ENCODE measurements around the gene SOX10.

The SOX10 gene

GRCh38 chr22:37943136-37943824 lies 41.1 kb downstream of the SOX10 start (continued):
- TF ChIP-seq PRDM4 (tag by site-specific recombination; IDR thresholded peaks at IDR 0.05) (peak; percentile 44; the same call in 1 of the 2 replicates), ZBTB20 (tag by site-specific recombination; IDR thresholded peaks at IDR 0.05) (no peak), ZNF837 (tag by site-specific recombination; IDR thresholded peaks at IDR 0.05) (no peak), ZNF350 (tag by site-specific recombination; IDR thresholded peaks at IDR 0.05) (no peak), ZNF423 (tag by site-specific recombination; IDR thresholded peaks at IDR 0.05) (no peak), SCRT1 (tag by site-specific recombination; IDR thresholded peaks at IDR 0.05; ENCODE audit: borderline replicate concordance) (peak; percentile 74; the same call in 1 of the 2 replicates), ZNF704 (tag by site-specific recombination; IDR thresholded peaks at IDR 0.05) (no peak), KLF1 (tag by site-specific recombination; IDR thresholded peaks at IDR 0.05) (no peak), ZNF677 (tag by site-specific recombination; IDR thresholded peaks at IDR 0.05) (no peak), ZNF121 (tag by site-specific recombination; IDR thresholded peaks at IDR 0.05) (no peak)
- TF ChIP-seq, protein P1, sequence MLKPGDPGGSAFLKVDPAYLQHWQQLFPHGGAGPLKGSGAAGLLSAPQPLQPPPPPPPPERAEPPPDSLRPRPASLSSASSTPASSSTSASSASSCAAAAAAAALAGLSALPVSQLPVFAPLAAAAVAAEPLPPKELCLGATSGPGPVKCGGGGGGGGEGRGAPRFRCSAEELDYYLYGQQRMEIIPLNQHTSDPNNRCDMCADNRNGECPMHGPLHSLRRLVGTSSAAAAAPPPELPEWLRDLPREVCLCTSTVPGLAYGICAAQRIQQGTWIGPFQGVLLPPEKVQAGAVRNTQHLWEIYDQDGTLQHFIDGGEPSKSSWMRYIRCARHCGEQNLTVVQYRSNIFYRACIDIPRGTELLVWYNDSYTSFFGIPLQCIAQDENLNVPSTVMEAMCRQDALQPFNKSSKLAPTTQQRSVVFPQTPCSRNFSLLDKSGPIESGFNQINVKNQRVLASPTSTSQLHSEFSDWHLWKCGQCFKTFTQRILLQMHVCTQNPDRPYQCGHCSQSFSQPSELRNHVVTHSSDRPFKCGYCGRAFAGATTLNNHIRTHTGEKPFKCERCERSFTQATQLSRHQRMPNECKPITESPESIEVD (tag by site-specific recombination; IDR thresholded peaks at IDR 0.05), result peak; percentile 69; the same call in 1 of the 2 replicates
- TF ChIP-seq, protein P2, sequence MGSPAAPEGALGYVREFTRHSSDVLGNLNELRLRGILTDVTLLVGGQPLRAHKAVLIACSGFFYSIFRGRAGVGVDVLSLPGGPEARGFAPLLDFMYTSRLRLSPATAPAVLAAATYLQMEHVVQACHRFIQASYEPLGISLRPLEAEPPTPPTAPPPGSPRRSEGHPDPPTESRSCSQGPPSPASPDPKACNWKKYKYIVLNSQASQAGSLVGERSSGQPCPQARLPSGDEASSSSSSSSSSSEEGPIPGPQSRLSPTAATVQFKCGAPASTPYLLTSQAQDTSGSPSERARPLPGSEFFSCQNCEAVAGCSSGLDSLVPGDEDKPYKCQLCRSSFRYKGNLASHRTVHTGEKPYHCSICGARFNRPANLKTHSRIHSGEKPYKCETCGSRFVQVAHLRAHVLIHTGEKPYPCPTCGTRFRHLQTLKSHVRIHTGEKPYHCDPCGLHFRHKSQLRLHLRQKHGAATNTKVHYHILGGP (tag by site-specific recombination; IDR thresholded peaks at IDR 0.05), result no peak

GRCh38 chr22:37942133-37942532 lies 42.2 kb downstream of the SOX10 start:
- ChIA-PET CTCF (interaction anchor here (1.1 kb wide), 1 partner anchor 8 kb away, joined by 5 read pairs; no protein-coding TSS in a partner anchor), POLR2A (interaction anchor here (0.6 to 1.1 kb wide), 2 partner anchors 119 to 334 kb away, joined by 3 read pairs; partner anchors contain the start of gene GALR3)
- H3K4me1 ChIP-seq (ENCODE audit: control insufficient read depth, insufficient read depth, low read length), result peaks cover 10% of the 10 kb centered on the region
- peaks cover 21 to 50% of the 10 kb centered on the region in 2 experiments for H3K36me3 ChIP-seq (ENCODE audit: control insufficient read depth in 2 of 2, insufficient read depth in 1 of 2, low read length in 2 of 2)
- no peaks in the 10 kb centered on the region for H3K9me3 ChIP-seq (ENCODE audit: control insufficient read depth, insufficient read depth, low read depth, low read length)
- H3K27ac ChIP-seq (ENCODE audit: extremely low read depth, low read depth, low read length), result no peak overlapping the region
- H3K4me3 ChIP-seq (ENCODE audit: low read depth, low read length), result no peak overlapping the region
- TF ChIP-seq, protein P3, sequence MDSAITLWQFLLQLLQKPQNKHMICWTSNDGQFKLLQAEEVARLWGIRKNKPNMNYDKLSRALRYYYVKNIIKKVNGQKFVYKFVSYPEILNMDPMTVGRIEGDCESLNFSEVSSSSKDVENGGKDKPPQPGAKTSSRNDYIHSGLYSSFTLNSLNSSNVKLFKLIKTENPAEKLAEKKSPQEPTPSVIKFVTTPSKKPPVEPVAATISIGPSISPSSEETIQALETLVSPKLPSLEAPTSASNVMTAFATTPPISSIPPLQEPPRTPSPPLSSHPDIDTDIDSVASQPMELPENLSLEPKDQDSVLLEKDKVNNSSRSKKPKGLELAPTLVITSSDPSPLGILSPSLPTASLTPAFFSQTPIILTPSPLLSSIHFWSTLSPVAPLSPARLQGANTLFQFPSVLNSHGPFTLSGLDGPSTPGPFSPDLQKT (IDR thresholded peaks at IDR 0.05; ENCODE audit: borderline replicate concordance, low read depth, low read length), result no peak
- TF ChIP-seq, protein P4, sequence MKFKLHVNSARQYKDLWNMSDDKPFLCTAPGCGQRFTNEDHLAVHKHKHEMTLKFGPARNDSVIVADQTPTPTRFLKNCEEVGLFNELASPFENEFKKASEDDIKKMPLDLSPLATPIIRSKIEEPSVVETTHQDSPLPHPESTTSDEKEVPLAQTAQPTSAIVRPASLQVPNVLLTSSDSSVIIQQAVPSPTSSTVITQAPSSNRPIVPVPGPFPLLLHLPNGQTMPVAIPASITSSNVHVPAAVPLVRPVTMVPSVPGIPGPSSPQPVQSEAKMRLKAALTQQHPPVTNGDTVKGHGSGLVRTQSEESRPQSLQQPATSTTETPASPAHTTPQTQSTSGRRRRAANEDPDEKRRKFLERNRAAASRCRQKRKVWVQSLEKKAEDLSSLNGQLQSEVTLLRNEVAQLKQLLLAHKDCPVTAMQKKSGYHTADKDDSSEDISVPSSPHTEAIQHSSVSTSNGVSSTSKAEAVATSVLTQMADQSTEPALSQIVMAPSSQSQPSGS (tag by site-specific recombination; IDR thresholded peaks at IDR 0.05; ENCODE audit: low read depth), result no peak
- TF ChIP-seq SETDB1 (IDR thresholded peaks at IDR 0.05; ENCODE audit: insufficient read length, low read length) (no peak), KLF16 (tag by site-specific recombination; IDR thresholded peaks at IDR 0.05) (no peak), ZNF391 (tag by site-specific recombination; IDR thresholded peaks at IDR 0.05; ENCODE audit: borderline replicate concordance, low read depth) (no peak), PATZ1 (tag by site-specific recombination; IDR thresholded peaks at IDR 0.05) (no peak), KLF9 (tag by site-specific recombination; IDR thresholded peaks at IDR 0.05; ENCODE audit: low read depth) (no peak), TRIM28 (IDR thresholded peaks at IDR 0.05; ENCODE audit: borderline replicate concordance, low read length) (no peak), ZNF677 (tag by site-specific recombination; IDR thresholded peaks at IDR 0.05) (no peak)
- TF ChIP-seq, protein P5, sequence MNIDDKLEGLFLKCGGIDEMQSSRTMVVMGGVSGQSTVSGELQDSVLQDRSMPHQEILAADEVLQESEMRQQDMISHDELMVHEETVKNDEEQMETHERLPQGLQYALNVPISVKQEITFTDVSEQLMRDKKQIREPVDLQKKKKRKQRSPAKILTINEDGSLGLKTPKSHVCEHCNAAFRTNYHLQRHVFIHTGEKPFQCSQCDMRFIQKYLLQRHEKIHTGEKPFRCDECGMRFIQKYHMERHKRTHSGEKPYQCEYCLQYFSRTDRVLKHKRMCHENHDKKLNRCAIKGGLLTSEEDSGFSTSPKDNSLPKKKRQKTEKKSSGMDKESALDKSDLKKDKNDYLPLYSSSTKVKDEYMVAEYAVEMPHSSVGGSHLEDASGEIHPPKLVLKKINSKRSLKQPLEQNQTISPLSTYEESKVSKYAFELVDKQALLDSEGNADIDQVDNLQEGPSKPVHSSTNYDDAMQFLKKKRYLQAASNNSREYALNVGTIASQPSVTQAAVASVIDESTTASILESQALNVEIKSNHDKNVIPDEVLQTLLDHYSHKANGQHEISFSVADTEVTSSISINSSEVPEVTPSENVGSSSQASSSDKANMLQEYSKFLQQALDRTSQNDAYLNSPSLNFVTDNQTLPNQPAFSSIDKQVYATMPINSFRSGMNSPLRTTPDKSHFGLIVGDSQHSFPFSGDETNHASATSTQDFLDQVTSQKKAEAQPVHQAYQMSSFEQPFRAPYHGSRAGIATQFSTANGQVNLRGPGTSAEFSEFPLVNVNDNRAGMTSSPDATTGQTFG (tag by site-specific recombination; IDR thresholded peaks at IDR 0.05; ENCODE audit: borderline replicate concordance), result no peak
